ENCODE results near the gene SLC30A9. TPM values are rescaled to one million over a fixed set of nuclear protein-coding genes. Genes with fewer than 3 reads are reported as not detected.

The SLC30A9 gene
- polyA plus RNA-seq, 3 donors, result 85.9 to 116 (median 103) TPM

GRCh38 chr4:42112846-42113245 is 122.5 kb downstream of the SLC30A9 start:
- DNase-seq, result no peak

- DNase-seq, result peak; percentile 11
Measured at GRCh38 chr4:42119886-42120285, 129.6 kb downstream of the SLC30A9 start.

DNA sequence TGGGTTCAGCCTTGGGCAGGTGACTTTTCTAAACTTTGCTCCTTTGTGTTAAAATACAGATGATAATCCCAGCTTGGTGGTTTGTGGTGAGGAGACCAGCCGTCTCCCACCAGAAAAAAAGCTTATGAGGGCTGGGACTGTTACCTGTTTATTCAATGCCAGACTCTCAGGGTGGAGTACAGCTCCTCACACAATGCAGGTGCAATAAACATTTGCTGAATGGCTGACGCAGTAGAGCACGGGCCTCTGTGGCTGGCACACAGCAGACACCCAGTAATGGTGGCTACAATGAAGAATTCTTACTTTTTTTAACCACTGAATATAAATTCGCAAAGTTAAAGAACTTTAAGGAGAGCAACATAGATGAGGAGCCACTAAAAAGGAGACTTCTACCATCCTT is 131.9 kb downstream of the SLC30A9 start:
- DNase-seq, result no peak

GRCh38 chr4:42123071-42123644 is 132.8 kb downstream of the SLC30A9 start:
- no peak for DNase-seq

- DNase-seq, result no peak
Measured at GRCh38 chr4:42132099-42132498, 141.8 kb downstream of the SLC30A9 start.

DNA sequence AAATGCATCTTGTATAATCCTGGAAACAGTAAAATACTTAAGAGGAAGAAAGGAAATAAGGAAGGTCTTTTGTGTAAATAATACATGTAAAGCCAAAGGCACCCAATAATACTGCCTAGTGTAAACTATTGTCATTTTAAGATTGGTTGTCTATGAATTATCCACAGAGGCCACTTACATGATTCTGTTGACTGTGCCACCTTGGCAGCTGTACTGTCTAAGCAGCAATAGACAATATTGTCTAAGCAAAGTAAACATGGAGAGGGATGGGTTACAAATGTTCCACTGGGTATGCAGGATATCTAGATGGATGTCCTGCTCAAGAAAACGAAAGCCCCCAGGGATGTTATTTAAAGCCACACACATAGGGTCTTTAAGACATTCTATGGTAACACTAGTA is 142.7 kb downstream of the SLC30A9 start:
- DNase-seq, result no peak

DNA sequence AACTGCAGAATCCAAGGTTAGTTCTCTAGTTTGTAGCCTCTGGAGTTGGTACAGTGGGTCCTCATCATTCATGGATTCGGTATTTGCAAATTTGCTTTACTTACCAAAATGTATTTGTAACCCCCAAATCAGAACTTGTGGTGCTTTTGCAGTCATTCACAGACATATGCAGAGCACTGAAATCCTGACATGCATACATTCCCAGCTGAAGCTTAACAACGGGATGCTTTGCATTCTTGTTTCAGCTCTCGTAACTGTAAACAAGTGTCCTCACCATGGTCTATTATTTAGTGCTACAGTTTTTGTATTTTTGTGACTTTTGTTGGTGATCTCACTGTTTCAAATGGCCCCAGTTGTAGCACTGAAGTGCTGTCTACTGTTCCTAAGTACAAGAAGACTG is 146.0 kb downstream of the SLC30A9 start:
- no peak for DNase-seq

Other genes starting within 250 kb of the SLC30A9 start
- under 1 TPM; 0.12 to 0.26 (median 0.12) TPM for gene PHOX2B, start 241.8 kb upstream of the SLC30A9 start, polyA plus RNA-seq (ENCODE audit: insufficient read length in 3 of 3)
- 10 to 100 TPM; 41.6 to 49.1 (median 46.8) TPM for gene TMEM33, start 55.1 kb upstream of the SLC30A9 start, polyA plus RNA-seq (ENCODE audit: insufficient read length in 3 of 3)
- under 1 TPM; 0.17 to 0.57 (median 0.55) TPM for gene DCAF4L1, start 8.8 kb upstream of the SLC30A9 start, polyA plus RNA-seq (ENCODE audit: insufficient read length in 3 of 3)
- gene BEND4, start 162.1 kb downstream of the SLC30A9 start, polyA plus RNA-seq (ENCODE audit: insufficient read length in 3 of 3), result 1 to 10 TPM in 2 of 3 donors, under 1 TPM in 1; 0.95 to 1.3 (median 1.1) TPM

All from renal pelvis (tissue), 4 donors.